GM12878 (cell line): ENCODE data around the gene UBC.

ENCODE experiments used
- BMI1 ChIP-seq: fragments of 450-650 bp; IDR thresholded peaks from 2 replicates; pipeline ENCODE4 v1.6.1; 2016; ENCODE audit warnings: mild to moderate bottlenecking, moderate library complexity, borderline replicate concordance
- CTCF ChIP-seq, 3 experiments: IDR thresholded peaks in 2 of 3; conservative IDR thresholded peaks in 1 of 3; 2 replicates each; pipeline ENCODE4 v1.5.1; 2011; ENCODE audit warnings: low read depth in 3 of 3, low read length in 3 of 3, mild to moderate bottlenecking in 3 of 3, control low read depth in 2 of 3, moderate library complexity in 2 of 3, inconsistent platforms in 1 of 3, mixed read lengths in 1 of 3; ENCODE audit not compliant: control insufficient read depth in 2 of 3, insufficient read depth in 1 of 3; ENCODE audit errors: extremely low read depth in 1 of 3
- JUNB ChIP-seq: IDR thresholded peaks from 2 replicates; pipeline ENCODE4 v1.6.1; 2016; ENCODE audit warnings: antibody characterized with exemption, mild to moderate bottlenecking
- NR2F1 ChIP-seq: fragments of 450-650 bp; conservative IDR thresholded peaks from 2 replicates; pipeline ENCODE4 v1.6.1; 2017; ENCODE audit warnings: mild to moderate bottlenecking
- SIN3A ChIP-seq: IDR thresholded peaks from 2 replicates; pipeline ENCODE4 v1.6.1; 2012; ENCODE audit warnings: low read depth, low read length, improper control_type of control experiment
- TARDBP ChIP-seq: IDR thresholded peaks from 2 replicates; pipeline ENCODE4 v1.6.1; 2016; ENCODE audit warnings: borderline replicate concordance
- ZBTB40 ChIP-seq: fragments of 450-650 bp; IDR thresholded peaks from 2 replicates; pipeline ENCODE4 v1.6.1; 2016; ENCODE audit warnings: mild to moderate bottlenecking, moderate library complexity, borderline replicate concordance
- ZNF24 ChIP-seq: fragments of 450-650 bp; IDR thresholded peaks from 2 replicates; pipeline ENCODE4 v1.6.1; 2017; ENCODE audit warnings: antibody characterized with exemption, mild to moderate bottlenecking

GRCh38 chr12:124865728-124866127, 48.7 kb downstream of the UBC start:
- TF ChIP-seq JUNB (no peak), TARDBP (no peak), SIN3A (no peak), ZBTB40 (no peak), ZNF24 (no peak), NR2F1 (no peak), BMI1 (no peak), CTCF (IDR thresholded peaks at IDR 0.05 in 2 of 3, conservative IDR thresholded peaks at IDR 0.05 in 1 of 3; ENCODE audit: control insufficient read depth in 2 of 3, extremely low read depth in 1 of 3, insufficient read depth in 1 of 3, low read depth in 3 of 3, low read length in 3 of 3) (no peak)
